Neural cell (in vitro differentiated cells): Measurements from ENCODE around the gene SPEM1.

Experiments used
- MXI1 ChIP-seq: fragments of 450-650 bp; conservative IDR thresholded peaks from 2 replicates; pipeline ENCODE4 v1.6.1; 2014; ENCODE audit warnings: antibody characterized with exemption, mild to moderate bottlenecking; ENCODE audit not compliant: poor library complexity, severe bottlenecking
- SMC3 ChIP-seq: fragments of 450-650 bp; conservative IDR thresholded peaks from 2 replicates; pipeline ENCODE4 v1.6.1; 2014; ENCODE audit warnings: antibody characterized with exemption, mild to moderate bottlenecking, moderate library complexity; ENCODE audit not compliant: poor library complexity

- TF ChIP-seq MXI1 (no peak), SMC3 (no peak)
Measured at GRCh38 chr17:7416323-7416722, 3.8 kb upstream of the SPEM1 start.
